GM23248 (cell line): Measurements from ENCODE around the gene TBRG4. TPM values are rescaled to one million over a fixed set of nuclear protein-coding genes. Genes with fewer than 3 reads are reported as not detected.

Source experiments
- DNase-seq: peaks from one replicate; pipeline ENCODE4 v3.0.0-alpha.2; 2015
- H2AFZ ChIP-seq: fragments of 200-600 bp; sonication (generic); 2 replicates; pipeline ENCODE4 v1.6.1; 2016; ENCODE audit warnings: antibody characterized with exemption
- H3F3A ChIP-seq: fragments of 200-600 bp; sonication (generic); 2 replicates; pipeline ENCODE4 v1.6.1; 2016; ENCODE audit warnings: mild to moderate bottlenecking, antibody characterized with exemption, mixed run types; ENCODE audit not compliant: insufficient read depth
- H3K27ac ChIP-seq: fragments of 200-600 bp; sonication (generic); 2 replicates; pipeline ENCODE4 v1.5.1; 2016; ENCODE audit warnings: mild to moderate bottlenecking
- H3K27me3 ChIP-seq: fragments of 200-600 bp; sonication (generic); replicated peaks from 2 replicates; pipeline ENCODE4 v1.6.1; 2016; ENCODE audit warnings: mild to moderate bottlenecking; ENCODE audit not compliant: insufficient read depth
- H3K36me3 ChIP-seq: fragments of 200-600 bp; sonication (generic); 2 replicates; pipeline ENCODE4 v1.6.1; 2016; ENCODE audit warnings: low read depth, mild to moderate bottlenecking
- H3K4me1 ChIP-seq: fragments of 200-600 bp; sonication (generic); 2 replicates; pipeline ENCODE4 v1.6.1; 2016; ENCODE audit warnings: mild to moderate bottlenecking; ENCODE audit not compliant: insufficient read depth
- H3K4me2 ChIP-seq: fragments of 200-600 bp; sonication (generic); one replicate; pipeline ENCODE4 v1.6.1; 2016; ENCODE audit warnings: mild to moderate bottlenecking; ENCODE audit not compliant: unreplicated experiment
- H3K4me3 ChIP-seq: fragments of 200-600 bp; sonication (generic); 2 replicates; pipeline ENCODE4 v1.5.1; 2016; ENCODE audit warnings: mild to moderate bottlenecking
- H3K79me2 ChIP-seq: fragments of 200-600 bp; sonication (generic); 2 replicates; pipeline ENCODE4 v1.6.1; 2016; ENCODE audit warnings: mild to moderate bottlenecking; ENCODE audit not compliant: insufficient read depth
- H3K9ac ChIP-seq: fragments of 200-600 bp; sonication (generic); 2 replicates; pipeline ENCODE4 v1.6.1; 2016; ENCODE audit warnings: mild to moderate bottlenecking
- H3K9me2 ChIP-seq: fragments of 200-600 bp; sonication (generic); 2 replicates; pipeline ENCODE4 v1.6.1; 2016; ENCODE audit warnings: mixed run types, mild to moderate bottlenecking, moderate library complexity; ENCODE audit not compliant: insufficient read depth
- H3K9me3 ChIP-seq: fragments of 200-600 bp; sonication (generic); one replicate; pipeline ENCODE4 v1.6.1; 2017; ENCODE audit warnings: low read depth
- H4K20me1 ChIP-seq: fragments of 200-600 bp; sonication (generic); 2 replicates; pipeline ENCODE4 v1.6.0; 2016; ENCODE audit not compliant: insufficient read depth
- EZH2 ChIP-seq: fragments of 200-600 bp; sonication (generic); IDR thresholded peaks from 2 replicates; pipeline ENCODE4 v1.6.1; 2018; ENCODE audit warnings: antibody characterized with exemption, mild to moderate bottlenecking; ENCODE audit not compliant: insufficient read depth, poor library complexity, severe bottlenecking
- EZH2phosphoT487 ChIP-seq: fragments of 200-600 bp; sonication (generic); IDR thresholded peaks from 2 replicates; pipeline ENCODE4 v1.6.1; 2018; ENCODE audit warnings: antibody characterized with exemption, moderate library complexity, mild to moderate bottlenecking, low read depth; ENCODE audit not compliant: insufficient read depth
- WGBS, 2 experiments: methylation state at CpG; one replicate each; pipeline ENCODE4 v1.1.6; 2015 to 2017; ENCODE audit warnings: low lambda C conversion rate in 2 of 2, low coverage in 1 of 2; ENCODE audit errors: missing lambda C conversion rate in 2 of 2; 5-methylcytosine and 5-hydroxymethylcytosine counted together
- in situ Hi-C: fragments of 300-500 bp; cut with MboI; formaldehyde crosslinking; loops from 2 replicates; pipeline ENCODE4 v1.15.0; 2020
- polyA plus RNA-seq: library from polyadenylated mRNA; unstranded; fragments of >200 nt; fragmentation: Nextera tagmentation; extraction: Ambion mirVana; gene quantifications from 2 replicates; pipeline ENCODE4 v1.2.1, GENCODE V29; 2016
- total RNA-seq: library from RNA; depleted of rRNA; stranded (reverse); fragments of >200 nt; shearing (Covaris generic); gene quantifications from 2 replicates; pipeline ENCODE4 v1.2.3, GENCODE V29; 2014

TBRG4 gene
- total and polyA plus RNA-seq, 2 experiments from 2014 or later: 55.8 to 62.7 TPM

DNA sequence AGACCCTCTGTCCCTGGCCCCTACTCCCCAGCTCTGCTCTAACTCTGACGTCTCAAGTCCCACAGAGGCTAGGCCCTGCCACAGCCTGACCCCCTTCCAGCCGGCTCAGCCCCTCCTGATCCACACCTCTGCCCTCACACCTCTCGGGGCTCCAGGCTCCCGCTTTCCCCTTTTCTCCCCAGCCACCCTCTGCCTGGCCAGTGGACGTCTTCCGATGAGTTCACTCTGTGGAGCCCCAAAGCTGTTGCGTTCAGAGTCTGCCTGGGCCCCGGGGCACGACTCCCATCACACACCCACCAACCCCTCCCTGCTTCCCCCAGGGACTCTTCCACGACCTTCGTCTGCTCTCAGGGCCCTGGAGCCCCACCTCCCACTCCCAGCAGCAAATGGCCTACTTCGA is 18.4 kb upstream of the TBRG4 start:
- H3K4me2 ChIP-seq: no peak overlapping the region
- no peaks in the 10 kb centered on the region for H3K9me2 ChIP-seq
- WGBS, 2 experiments: 58 to 64% methylated on average over 11 to 12 of the region's 12 CpGs
- TF ChIP-seq EZH2phosphoT487 (no peak), EZH2 (no peak)
- H3K79me2 ChIP-seq: no peaks in the 10 kb centered on the region
- no peaks in the 10 kb centered on the region for H4K20me1 ChIP-seq
- H3K9ac ChIP-seq: no peak overlapping the region
- H3F3A ChIP-seq: no peaks in the 10 kb centered on the region
- in situ Hi-C loops: loop anchor here (25.0 kb wide), 1 partner anchor 268 kb away; no protein-coding TSS in a partner anchor
- no peaks in the 10 kb centered on the region for H3K4me1 ChIP-seq
- H3K27me3 ChIP-seq: no peaks in the 10 kb centered on the region
- no peak overlapping the region for H2AFZ ChIP-seq
- no peak overlapping the region for H3K4me3 ChIP-seq
- H3K9me3 ChIP-seq: no peaks in the 10 kb centered on the region
- DNase-seq: no peak
- no peak overlapping the region for H3K27ac ChIP-seq
- no peaks in the 10 kb centered on the region for H3K36me3 ChIP-seq

DNA sequence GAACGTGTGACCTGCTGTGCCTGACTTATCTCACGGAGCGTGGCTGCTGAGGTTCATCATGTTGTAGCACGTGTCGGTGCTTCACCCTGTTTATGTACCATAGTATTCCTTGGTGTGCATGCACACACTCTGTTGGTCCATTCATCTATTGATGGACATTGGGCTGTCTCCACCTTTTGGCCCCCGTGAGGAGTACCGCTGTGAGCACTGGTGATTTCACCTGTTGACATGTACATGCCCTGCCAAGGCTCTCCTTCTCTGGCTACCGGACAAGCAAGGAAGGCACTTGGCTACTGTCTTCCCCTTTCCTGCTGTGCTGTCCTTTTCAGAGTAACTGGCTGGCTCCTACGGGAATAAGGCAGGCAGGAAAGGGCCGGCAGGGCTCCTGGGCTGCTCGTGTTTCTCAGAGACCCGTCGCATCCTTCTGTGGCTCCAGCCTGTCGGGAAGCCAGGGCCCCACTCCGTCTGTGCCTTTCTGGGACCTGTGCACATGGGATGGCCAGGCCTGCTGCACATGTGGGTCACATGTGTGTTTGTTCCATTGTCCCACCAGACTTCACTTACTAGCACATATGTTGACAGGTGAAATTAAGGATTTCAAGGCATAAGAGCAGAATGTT is 17.8 kb upstream of the TBRG4 start:
- no peaks in the 10 kb centered on the region for H3K79me2 ChIP-seq
- H3K27me3 ChIP-seq: no peaks in the 10 kb centered on the region
- no peak overlapping the region for H3K27ac ChIP-seq
- no peak overlapping the region for H3K9ac ChIP-seq
- H4K20me1 ChIP-seq: no peaks in the 10 kb centered on the region
- H3F3A ChIP-seq: no peaks in the 10 kb centered on the region
- H3K4me3 ChIP-seq: no peak overlapping the region
- in situ Hi-C loops: loop anchor here (25.0 kb wide), 1 partner anchor 267 kb away; no protein-coding TSS in a partner anchor
- H2AFZ ChIP-seq: no peak overlapping the region
- H3K36me3 ChIP-seq: no peaks in the 10 kb centered on the region
- H3K4me1 ChIP-seq: no peaks in the 10 kb centered on the region
- H3K9me2 ChIP-seq: no peaks in the 10 kb centered on the region
- no peak for TF ChIP-seq EZH2phosphoT487
- TF ChIP-seq EZH2: no peak
- 63 to 66% methylated on average over 15 of the region's 15 CpGs for WGBS, 2 experiments
- H3K4me2 ChIP-seq: no peak overlapping the region
- H3K9me3 ChIP-seq: no peaks in the 10 kb centered on the region
- DNase-seq: no peak

GRCh38 chr7:45126920-45127319 is 15.4 kb upstream of the TBRG4 start:
- Histone ChIP-seq H3K4me1 (no peaks in the 10 kb centered on the region), H4K20me1 (no peaks in the 10 kb centered on the region), H2AFZ (no peak overlapping the region), H3K4me2 (no peak overlapping the region), H3K79me2 (no peaks in the 10 kb centered on the region), H3K36me3 (no peaks in the 10 kb centered on the region), H3K9me2 (no peaks in the 10 kb centered on the region), H3K4me3 (no peak overlapping the region), H3K9me3 (no peaks in the 10 kb centered on the region), H3K9ac (no peak overlapping the region), H3K27me3 (no peaks in the 10 kb centered on the region), H3F3A (no peaks in the 10 kb centered on the region), H3K27ac (no peak overlapping the region)
- no peak for TF ChIP-seq EZH2phosphoT487
- TF ChIP-seq EZH2: no peak
- DNase-seq: no peak
- in situ Hi-C loops: loop anchor here (25.0 kb wide), 1 partner anchor 265 kb away; no protein-coding TSS in a partner anchor
- WGBS, 2 experiments: 50 to 66% methylated on average over 5 to 6 of the region's 6 CpGs

- no peak for DNase-seq
- no peaks in the 10 kb centered on the region for H3K36me3 ChIP-seq
- H3K79me2 ChIP-seq: no peaks in the 10 kb centered on the region
- in situ Hi-C loops: loop anchor here (25.0 kb wide), 1 partner anchor 264 kb away; no protein-coding TSS in a partner anchor
- H3K4me2 ChIP-seq: no peak overlapping the region
- TF ChIP-seq EZH2phosphoT487: no peak
- TF ChIP-seq EZH2: no peak
- H3F3A ChIP-seq: no peaks in the 10 kb centered on the region
- H3K9me2 ChIP-seq: no peaks in the 10 kb centered on the region
- no peaks in the 10 kb centered on the region for H3K27me3 ChIP-seq
- no peaks in the 10 kb centered on the region for H4K20me1 ChIP-seq
- H3K9me3 ChIP-seq: no peaks in the 10 kb centered on the region
- no peak overlapping the region for H3K9ac ChIP-seq
- H3K4me1 ChIP-seq: no peaks in the 10 kb centered on the region
- H2AFZ ChIP-seq: no peak overlapping the region
- no peak overlapping the region for H3K27ac ChIP-seq
- H3K4me3 ChIP-seq: no peak overlapping the region
- 74 to 82% methylated on average over 4 to 6 of the region's 6 CpGs for WGBS, 2 experiments
These were observed 14.7 kb upstream of the TBRG4 start for GRCh38 chr7:45126201-45126600.
